Subcutaneous abdominal adipose tissue (tissue), 5 donors: ENCODE results near the gene SLC13A3.

Source experiments
- H3K27ac ChIP-seq: one replicate; pipeline ENCODE4 v1.7.0; 2013; ENCODE audit warnings: low read depth, mild to moderate bottlenecking, inconsistent platforms, low read length, moderate library complexity
- H3K27me3 ChIP-seq, 5 donors: one replicate each; pipeline ENCODE4 v1.7.0; 2013; ENCODE audit warnings: low read length in 5 of 5, inconsistent platforms in 1 of 5; ENCODE audit not compliant: control insufficient read depth in 5 of 5, insufficient read depth in 4 of 5
- H3K36me3 ChIP-seq, 5 donors: one replicate each; pipeline ENCODE4 v1.7.0; 2013; ENCODE audit warnings: low read length in 5 of 5; ENCODE audit not compliant: control insufficient read depth in 5 of 5, insufficient read depth in 5 of 5
- H3K4me1 ChIP-seq, 5 donors: one replicate each; pipeline ENCODE4 v1.7.0; 2013; ENCODE audit warnings: low read length in 5 of 5, mild to moderate bottlenecking in 3 of 5, moderate library complexity in 1 of 5; ENCODE audit not compliant: control insufficient read depth in 5 of 5, insufficient read depth in 5 of 5
- H3K4me3 ChIP-seq, 5 donors: one replicate each; pipeline ENCODE4 v1.7.0; 2013; ENCODE audit warnings: low read length in 5 of 5, low read depth in 1 of 5
- H3K9ac ChIP-seq, 5 donors: one replicate each; pipeline ENCODE4 v1.7.0; 2013; ENCODE audit warnings: low read length in 5 of 5, mild to moderate bottlenecking in 4 of 5, moderate library complexity in 3 of 5
- H3K9me3 ChIP-seq, 5 donors: one replicate each; pipeline ENCODE4 v1.7.0; 2013; ENCODE audit warnings: low read length in 5 of 5; ENCODE audit not compliant: control insufficient read depth in 5 of 5
- donor health status: healthy.
- donor health status: healthy.
- donor health status: healthy.
- donor health status: healthy.
- donor health status: healthy.

SLC13A3 gene

DNA sequence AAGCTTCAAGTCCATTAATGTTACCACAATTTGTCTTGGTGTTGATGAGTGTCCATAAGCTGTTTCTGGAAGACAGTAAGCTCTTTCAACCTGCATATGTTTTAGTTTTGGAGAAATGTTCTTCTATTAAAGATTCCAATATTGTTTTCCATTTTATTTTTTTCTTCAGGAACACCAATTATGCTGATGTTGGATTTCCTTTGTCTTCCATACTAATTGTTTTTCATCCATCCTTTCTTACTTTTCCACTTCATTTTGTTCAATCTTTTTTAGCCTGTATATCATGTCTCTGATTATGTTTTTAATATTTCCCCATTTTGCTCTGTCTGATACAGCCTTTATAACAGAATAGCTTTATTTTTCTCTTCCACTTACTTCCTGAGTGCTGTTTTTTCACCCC lies 21.9 kb downstream of the SLC13A3 start:
- peaks cover 10 to 36% (median 23%) of the 10 kb centered on the region in 5 donors for H3K9me3 ChIP-seq
- peaks cover 0 to 5% (median 0%) of the 10 kb centered on the region in 5 donors for H3K27me3 ChIP-seq
- H3K36me3 ChIP-seq, result no peaks in the 10 kb centered on the region
- no peak overlapping the region for H3K9ac ChIP-seq
- H3K4me1 ChIP-seq, result peaks cover 0 to 7% (median 0%) of the 10 kb centered on the region in 5 donors
- no peak overlapping the region for H3K4me3 ChIP-seq
- H3K27ac ChIP-seq, result no peak overlapping the region

DNA sequence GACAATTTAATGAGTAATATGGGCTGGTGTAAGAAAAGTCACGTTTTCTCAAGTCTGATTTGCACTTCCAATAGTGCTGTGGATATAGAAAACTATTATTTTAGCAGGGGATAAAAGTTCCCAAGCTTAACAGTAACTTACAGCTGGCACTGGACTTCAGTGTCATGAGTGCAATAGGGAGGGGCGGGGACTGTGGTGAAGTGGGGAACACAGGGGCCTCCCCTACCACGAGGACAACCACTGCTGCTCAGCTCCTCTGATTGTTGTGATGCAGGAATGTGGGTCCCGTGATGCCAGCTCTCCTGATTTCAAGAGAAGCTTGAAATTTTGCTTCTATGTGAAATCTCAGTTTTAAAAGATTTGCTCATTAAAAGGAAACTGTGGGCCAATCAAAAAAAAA lies 24.0 kb downstream of the SLC13A3 start:
- H3K4me1 ChIP-seq, result peaks cover 0 to 7% (median 0%) of the 10 kb centered on the region in 5 donors
- H3K27me3 ChIP-seq, result no peaks in the 10 kb centered on the region
- peaks cover 10 to 39% (median 30%) of the 10 kb centered on the region in 5 donors for H3K9me3 ChIP-seq
- H3K27ac ChIP-seq, result no peak overlapping the region
- H3K36me3 ChIP-seq, result no peaks in the 10 kb centered on the region
- H3K4me3 ChIP-seq, result no peak overlapping the region
- no peak overlapping the region for H3K9ac ChIP-seq

DNA sequence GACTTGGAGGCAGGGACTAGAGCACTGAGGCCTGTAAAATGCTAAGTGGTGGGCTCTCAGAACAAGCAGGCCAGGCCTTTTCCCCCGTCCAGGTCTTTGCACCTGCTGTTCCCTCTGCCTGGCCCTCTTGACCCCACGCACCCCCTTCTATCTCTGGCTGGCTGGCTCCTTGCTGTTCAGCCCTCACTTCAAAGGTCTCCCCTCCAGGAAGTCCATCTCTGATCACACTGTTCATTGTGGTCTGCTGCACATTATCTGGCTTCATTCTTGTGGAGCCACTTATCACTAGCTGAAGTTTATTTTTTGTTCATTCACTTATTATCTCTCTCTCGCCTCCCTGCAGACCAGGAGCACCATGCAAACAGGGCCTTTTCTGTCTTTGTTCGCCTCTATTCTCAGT lies 24.5 kb downstream of the SLC13A3 start:
- peaks cover 0 to 7% (median 0%) of the 10 kb centered on the region in 5 donors for H3K4me1 ChIP-seq
- H3K27ac ChIP-seq, result no peak overlapping the region
- H3K9ac ChIP-seq, result no peak overlapping the region
- H3K27me3 ChIP-seq, result no peaks in the 10 kb centered on the region
- H3K4me3 ChIP-seq, result no peak overlapping the region
- no peaks in the 10 kb centered on the region for H3K36me3 ChIP-seq
- H3K9me3 ChIP-seq, result peaks cover 10 to 39% (median 25%) of the 10 kb centered on the region in 5 donors

DNA sequence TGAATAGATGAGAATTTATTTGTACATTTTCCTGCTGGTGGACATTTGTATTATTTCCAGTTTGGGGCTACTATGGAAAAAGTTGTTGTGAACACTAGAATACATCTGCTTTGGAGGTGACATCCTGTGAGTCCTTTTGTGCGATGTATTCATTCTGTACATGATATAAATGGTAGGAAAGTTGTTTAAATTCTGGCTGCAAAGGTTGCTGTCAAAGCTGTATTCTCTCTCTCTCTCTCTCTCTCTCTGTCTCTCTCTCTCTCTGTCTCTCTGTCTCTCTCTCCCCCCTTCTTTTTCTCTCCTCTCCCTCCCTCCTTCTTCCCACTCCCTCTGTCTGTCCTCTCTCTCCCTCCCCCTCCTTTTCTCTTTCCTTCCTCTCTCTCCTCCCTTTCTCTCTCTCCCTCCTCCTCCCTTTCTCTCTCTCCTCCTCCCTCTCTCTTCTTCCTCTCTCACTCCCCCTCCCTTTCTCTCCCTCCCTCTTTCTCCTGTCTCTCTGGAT lies 25.3 kb downstream of the SLC13A3 start:
- H3K4me1 ChIP-seq, result peaks cover 0 to 7% (median 0%) of the 10 kb centered on the region in 5 donors
- no peak overlapping the region for H3K27ac ChIP-seq
- peaks cover 10 to 33% (median 25%) of the 10 kb centered on the region in 5 donors for H3K9me3 ChIP-seq

DNA sequence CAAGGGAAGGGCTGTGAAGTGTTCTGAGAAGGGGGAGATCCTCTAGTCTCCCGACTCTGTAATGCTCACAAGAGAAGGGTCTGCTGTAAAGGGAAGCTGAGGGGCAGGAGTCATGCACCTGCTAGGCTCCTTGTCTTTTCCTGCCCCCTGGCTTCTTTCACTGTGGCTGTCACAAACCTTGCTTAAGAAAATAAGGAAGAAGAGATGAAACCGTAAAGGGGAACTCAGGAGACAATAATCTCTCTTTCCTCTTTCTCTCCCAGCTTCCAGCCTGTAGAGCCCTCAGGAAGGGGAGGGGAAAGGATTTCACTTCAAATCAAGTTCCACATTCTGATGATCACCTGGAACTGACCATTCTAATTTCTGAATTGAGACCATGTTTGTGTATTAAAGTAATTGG lies 26.3 kb downstream of the SLC13A3 start:
- H3K36me3 ChIP-seq, result no peaks in the 10 kb centered on the region
- H3K27ac ChIP-seq, result no peak overlapping the region
- no peaks in the 10 kb centered on the region for H3K27me3 ChIP-seq
- H3K4me1 ChIP-seq, result peaks cover 0 to 7% (median 0%) of the 10 kb centered on the region in 5 donors
- H3K9ac ChIP-seq, result no peak overlapping the region
- peaks cover 7 to 25% (median 20%) of the 10 kb centered on the region in 5 donors for H3K9me3 ChIP-seq
- no peak overlapping the region for H3K4me3 ChIP-seq

More for the DNA sequence above, 25.3 kb downstream of the SLC13A3 start:
- H3K4me3 ChIP-seq, result no peak overlapping the region
- no peaks in the 10 kb centered on the region for H3K36me3 ChIP-seq
- no peaks in the 10 kb centered on the region for H3K27me3 ChIP-seq
- no peak overlapping the region for H3K9ac ChIP-seq

DNA sequence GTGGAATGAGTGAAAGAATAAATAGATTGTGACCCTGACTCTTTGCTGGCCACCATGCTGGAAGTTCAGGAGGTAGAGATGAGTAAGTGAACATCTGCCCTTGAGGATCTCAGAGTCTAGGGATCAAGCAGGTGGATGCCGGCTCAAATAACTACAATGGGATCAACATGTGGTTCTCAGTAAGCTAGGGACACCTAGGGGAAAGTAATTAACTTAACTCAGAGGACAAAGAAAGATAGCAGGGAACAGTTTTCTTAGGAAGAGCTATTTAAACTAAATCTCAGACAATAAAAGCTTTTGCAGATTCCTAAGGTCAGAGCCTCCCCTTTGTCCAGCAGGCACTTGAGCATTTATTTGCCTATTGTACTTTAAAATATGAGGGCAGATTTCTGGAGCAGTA lies 29.1 kb downstream of the SLC13A3 start:
- H3K9me3 ChIP-seq, result peaks cover 0 to 11% (median 7%) of the 10 kb centered on the region in 5 donors
- H3K9ac ChIP-seq, result no peak overlapping the region
- H3K27me3 ChIP-seq, result no peaks in the 10 kb centered on the region
- no peaks in the 10 kb centered on the region for H3K36me3 ChIP-seq
- H3K4me3 ChIP-seq, result no peak overlapping the region
- no peak overlapping the region for H3K27ac ChIP-seq
- peaks cover 0 to 7% (median 0%) of the 10 kb centered on the region in 5 donors for H3K4me1 ChIP-seq

DNA sequence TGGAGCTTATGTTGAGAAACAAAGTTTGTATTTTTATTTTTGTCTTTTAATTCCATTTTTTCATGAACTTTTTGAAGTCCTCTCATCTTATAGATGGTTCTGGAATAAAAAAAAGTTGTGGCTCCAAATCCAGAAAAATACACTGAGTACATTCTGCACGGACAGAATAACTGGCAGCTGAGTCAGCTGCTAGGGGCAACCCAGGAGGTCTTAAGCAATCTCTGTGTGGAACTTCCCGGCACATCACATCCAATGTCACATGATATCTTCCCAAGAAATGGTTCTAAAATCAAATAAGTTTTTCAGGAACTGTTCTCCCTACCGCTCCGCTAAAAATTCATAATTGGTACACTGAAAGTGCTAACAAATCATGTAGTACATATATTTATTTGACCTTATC lies 29.8 kb downstream of the SLC13A3 start:
- H3K27ac ChIP-seq, result no peak overlapping the region
- peaks cover 0 to 7% (median 0%) of the 10 kb centered on the region in 5 donors for H3K4me1 ChIP-seq
- H3K27me3 ChIP-seq, result no peaks in the 10 kb centered on the region
- no peak overlapping the region for H3K9ac ChIP-seq
- no peaks in the 10 kb centered on the region for H3K36me3 ChIP-seq
- peaks cover 0 to 11% (median 7%) of the 10 kb centered on the region in 5 donors for H3K9me3 ChIP-seq
- no peak overlapping the region for H3K4me3 ChIP-seq

DNA sequence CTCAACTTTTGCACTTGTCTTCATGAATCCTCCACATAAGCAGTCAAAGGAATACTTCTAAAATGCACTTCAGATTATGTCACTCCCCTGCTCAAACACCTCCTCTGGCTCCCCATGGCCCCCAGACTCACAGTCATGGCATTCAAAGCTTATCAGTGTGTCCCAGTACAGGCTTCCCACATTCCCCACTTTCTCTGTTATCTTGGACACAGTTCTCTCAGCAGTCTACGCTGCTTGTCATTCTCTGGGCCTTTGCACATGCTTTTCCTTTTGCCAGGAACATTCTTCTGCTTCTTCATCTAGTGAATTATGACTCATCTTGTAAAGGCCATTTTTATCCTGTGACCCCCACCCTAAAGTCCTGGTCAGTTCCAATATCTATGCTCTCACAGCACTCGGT lies 31.8 kb downstream of the SLC13A3 start:
- no peaks in the 10 kb centered on the region for H3K27me3 ChIP-seq

DNA sequence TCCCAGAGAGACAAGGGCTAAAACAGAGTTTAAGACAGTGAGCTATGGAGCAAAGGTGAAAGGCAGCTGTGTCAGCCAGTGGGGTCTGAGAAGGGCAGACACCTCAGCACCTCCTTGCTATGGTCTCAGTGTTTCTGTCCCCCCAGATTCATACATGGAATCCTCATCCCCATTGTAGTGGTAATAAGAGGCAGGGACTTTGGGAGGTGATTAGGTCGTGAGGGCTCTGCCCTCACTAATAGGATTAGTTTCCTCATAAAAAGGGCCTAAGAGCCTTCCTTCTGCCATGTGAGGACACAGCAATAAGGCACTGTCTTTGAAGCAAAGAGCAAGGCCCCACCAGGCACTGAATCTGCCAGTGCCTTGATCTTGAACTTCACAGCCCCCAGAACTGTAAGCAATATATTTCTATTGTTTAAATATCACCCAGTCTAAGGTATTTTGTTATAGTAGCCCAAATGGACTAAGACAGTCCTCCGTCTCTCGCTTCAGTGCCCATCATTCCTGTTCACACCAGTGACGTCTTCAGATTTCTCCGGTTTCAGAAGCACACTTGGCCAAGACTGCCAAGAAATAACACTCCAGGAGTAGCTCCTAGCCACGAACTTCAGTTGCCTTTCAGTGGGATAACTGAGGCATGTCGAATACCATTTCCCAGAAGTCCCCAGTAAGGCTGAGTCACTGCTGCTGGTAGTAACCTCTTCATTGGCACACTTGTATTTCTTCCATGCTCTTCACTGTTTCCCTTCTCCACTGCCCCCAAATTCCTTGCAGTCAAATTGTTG lies 32.8 kb downstream of the SLC13A3 start:
- H3K27me3 ChIP-seq, result no peaks in the 10 kb centered on the region
- no peak overlapping the region for H3K27ac ChIP-seq
- H3K9me3 ChIP-seq, result peaks cover 0 to 3% (median 0%) of the 10 kb centered on the region in 5 donors
- no peak overlapping the region for H3K4me3 ChIP-seq
- H3K4me1 ChIP-seq, result no peaks in the 10 kb centered on the region
- no peak overlapping the region for H3K9ac ChIP-seq
- H3K36me3 ChIP-seq, result no peaks in the 10 kb centered on the region

More for the DNA sequence above, 31.8 kb downstream of the SLC13A3 start:
- peaks cover 0 to 8% (median 6%) of the 10 kb centered on the region in 5 donors for H3K9me3 ChIP-seq
- no peaks in the 10 kb centered on the region for H3K36me3 ChIP-seq
- no peak overlapping the region for H3K4me3 ChIP-seq
- no peak overlapping the region for H3K27ac ChIP-seq
- H3K4me1 ChIP-seq, result no peaks in the 10 kb centered on the region
- no peak overlapping the region for H3K9ac ChIP-seq

DNA sequence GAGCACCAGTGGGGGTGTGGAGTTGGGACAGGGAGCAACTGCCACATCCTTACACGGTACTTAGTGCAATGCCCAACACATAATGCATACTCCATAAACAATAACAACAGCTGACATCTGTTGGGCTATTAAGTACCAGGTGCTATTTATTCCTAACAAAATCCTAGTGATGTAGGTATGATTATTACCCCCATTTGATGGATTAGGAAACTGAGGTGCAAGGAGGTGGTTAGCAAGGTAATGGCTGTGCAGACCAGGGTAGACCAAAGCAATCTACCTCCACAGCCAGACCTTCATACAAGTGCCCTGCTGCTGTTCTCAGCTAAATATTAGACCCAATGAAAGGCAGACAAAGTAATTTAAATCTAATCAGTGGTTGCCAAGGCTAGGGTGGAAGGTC lies 36.8 kb downstream of the SLC13A3 start:
- Histone ChIP-seq H3K4me1 (no peaks in the 10 kb centered on the region), H3K9ac (no peak overlapping the region)

More for the DNA sequence above, 36.8 kb downstream of the SLC13A3 start:
- Histone ChIP-seq H3K36me3 (no peaks in the 10 kb centered on the region), H3K27me3 (no peaks in the 10 kb centered on the region), H3K27ac (no peak overlapping the region), H3K9me3 (peaks cover 0 to 3% (median 0%) of the 10 kb centered on the region in 5 donors), H3K4me3 (no peak overlapping the region)
